Thyroid gland (tissue), 4 donors: Measurements from ENCODE around the gene MEAK7.

ENCODE experiments used
- CTCF ChIP-seq, 6 experiments: fragments of 200-600 bp in 3 of 6; fragments of 450-650 bp in 3 of 6; sonication (generic) in 3 of 6; IDR thresholded peaks; one replicate each; pipeline ENCODE4 v1.5.1; 2016 to 2019; ENCODE audit warnings: antibody characterized with exemption in 6 of 6, mild to moderate bottlenecking in 2 of 6, inconsistent platforms in 1 of 6, moderate library complexity in 1 of 6
- POLR2A ChIP-seq, 2 donors: fragments of 450-650 bp; IDR thresholded peaks; one replicate each; pipeline ENCODE4 v1.6.1; 2017; ENCODE audit warnings: antibody characterized with exemption in 2 of 2, mild to moderate bottlenecking in 2 of 2, moderate library complexity in 1 of 2

- TF ChIP-seq CTCF (IDR thresholded peaks at IDR 0.05): no peak
- no peak for TF ChIP-seq POLR2A (IDR thresholded peaks at IDR 0.05)
Observed at GRCh38 chr16:84467256-84467655, 37.2 kb downstream of the MEAK7 start.
